ENCODE data around the gene SEMA4B.

SEMA4B gene

GRCh38 chr15:90230610-90231009 lies 29.5 kb downstream of the SEMA4B start:
- Histone ChIP-seq H3K27me3 (ENCODE audit: control insufficient read depth, insufficient read depth, low read length) (no peaks in the 10 kb centered on the region), H3K4me3 (ENCODE audit: low read depth, low read length) (no peak overlapping the region), H3K9ac (ENCODE audit: low read depth, low read length) (no peak overlapping the region), H3K27ac (ENCODE audit: low read depth, low read length) (no peak overlapping the region), H3K36me3 (ENCODE audit: control insufficient read depth, insufficient read depth, low read length) (peaks cover 48% of the 10 kb centered on the region), H3K4me1 (ENCODE audit: control insufficient read depth, insufficient read depth, low read length) (peaks cover 3% of the 10 kb centered on the region), H3K9me3 (ENCODE audit: control insufficient read depth, insufficient read depth, low read length) (no peaks in the 10 kb centered on the region)

DNA sequence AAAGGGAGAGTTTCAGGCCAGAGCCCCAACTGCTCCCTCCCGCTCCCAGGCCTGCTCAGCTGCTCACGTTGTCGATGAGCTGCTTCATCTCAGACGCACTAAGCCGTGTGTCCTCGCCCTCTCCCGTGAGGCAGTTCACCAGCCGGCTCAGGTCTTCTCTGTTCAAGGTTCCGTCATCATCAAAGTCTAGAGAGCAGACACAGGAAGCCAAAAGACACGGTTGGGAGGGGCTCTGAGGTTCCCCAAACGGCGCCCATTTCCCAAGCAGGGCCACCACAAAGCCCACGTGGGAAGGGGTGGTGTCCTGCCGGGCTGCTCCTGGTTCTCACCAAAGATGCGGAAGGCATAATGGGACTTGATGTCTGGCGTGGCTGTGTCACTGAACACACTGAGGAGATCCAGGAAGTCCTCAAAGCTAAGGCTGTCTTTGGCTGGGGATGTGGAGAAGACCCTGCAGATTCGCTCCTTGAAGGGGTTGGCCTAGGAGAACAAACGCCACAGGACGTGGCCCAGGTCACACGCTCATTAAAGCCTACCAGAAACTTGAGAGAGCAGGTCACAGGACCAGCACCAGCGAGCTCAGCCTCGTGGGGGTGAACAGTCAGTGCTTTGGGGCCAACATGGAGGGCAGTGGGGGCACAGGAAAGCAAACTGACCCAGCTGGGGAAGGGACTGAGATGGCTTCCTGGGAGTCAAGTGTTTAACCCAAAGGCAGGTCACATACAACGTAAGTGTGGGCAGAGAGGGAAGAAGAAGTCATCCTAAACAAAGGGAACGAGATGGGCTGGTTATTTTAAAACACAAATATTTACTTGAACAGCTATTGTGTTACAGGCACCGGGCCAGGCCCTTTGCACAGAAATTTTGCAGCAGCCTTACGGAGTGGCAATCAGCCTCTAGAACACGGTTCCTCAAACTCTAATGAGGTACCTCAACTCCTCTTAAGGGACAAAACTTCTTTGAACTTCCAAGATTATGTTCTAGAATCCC lies 30.2 kb downstream of the SEMA4B start:
- no peak overlapping the region for H3K4me3 ChIP-seq (ENCODE audit: low read depth, low read length)
- peaks cover 3% of the 10 kb centered on the region for H3K4me1 ChIP-seq (ENCODE audit: control insufficient read depth, insufficient read depth, low read length)
- H3K9me3 ChIP-seq (ENCODE audit: control insufficient read depth, insufficient read depth, low read length): no peaks in the 10 kb centered on the region
- H3K36me3 ChIP-seq (ENCODE audit: control insufficient read depth, insufficient read depth, low read length): peaks cover 43% of the 10 kb centered on the region
- H3K27ac ChIP-seq (ENCODE audit: low read depth, low read length): no peak overlapping the region
- no peak overlapping the region for H3K9ac ChIP-seq (ENCODE audit: low read depth, low read length)
- H3K27me3 ChIP-seq (ENCODE audit: control insufficient read depth, insufficient read depth, low read length): no peaks in the 10 kb centered on the region

GRCh38 chr15:90232196-90232595 lies 31.1 kb downstream of the SEMA4B start:
- Histone ChIP-seq H3K4me3 (ENCODE audit: low read depth, low read length) (no peak overlapping the region), H3K9me3 (ENCODE audit: control insufficient read depth, insufficient read depth, low read length) (no peaks in the 10 kb centered on the region), H3K27ac (ENCODE audit: low read depth, low read length) (no peak overlapping the region), H3K27me3 (ENCODE audit: control insufficient read depth, insufficient read depth, low read length) (no peaks in the 10 kb centered on the region), H3K4me1 (ENCODE audit: control insufficient read depth, insufficient read depth, low read length) (peaks cover 3% of the 10 kb centered on the region), H3K36me3 (ENCODE audit: control insufficient read depth, insufficient read depth, low read length) (peaks cover 35% of the 10 kb centered on the region), H3K9ac (ENCODE audit: low read depth, low read length) (no peak overlapping the region)

GRCh38 chr15:90232941-90233386 lies 31.8 kb downstream of the SEMA4B start:
- Histone ChIP-seq H3K9me3 (ENCODE audit: control insufficient read depth, insufficient read depth, low read length) (no peaks in the 10 kb centered on the region), H3K27ac (ENCODE audit: low read depth, low read length) (peak overlapping the region; percentile 80), H3K4me3 (ENCODE audit: low read depth, low read length) (peak overlapping the region; percentile 85), H3K36me3 (ENCODE audit: control insufficient read depth, insufficient read depth, low read length) (peaks cover 27% of the 10 kb centered on the region), H3K27me3 (ENCODE audit: control insufficient read depth, insufficient read depth, low read length) (no peaks in the 10 kb centered on the region), H3K4me1 (ENCODE audit: control insufficient read depth, insufficient read depth, low read length) (peaks cover 3% of the 10 kb centered on the region), H3K9ac (ENCODE audit: low read depth, low read length) (peak overlapping the region; percentile 6; the same call in 1 of the 2 replicates)

- Histone ChIP-seq H3K4me3 (ENCODE audit: low read depth, low read length) (peak within 1 kb of the TSS; percentile 85), H3K36me3 (ENCODE audit: control insufficient read depth, insufficient read depth, low read length) (peaks cover 22% of the 10 kb centered on the region), H3K9ac (ENCODE audit: low read depth, low read length) (peak within 1 kb of the TSS; percentile 6; the same call in 1 of the 2 replicates), H3K4me1 (ENCODE audit: control insufficient read depth, insufficient read depth, low read length) (peaks cover 3% of the 10 kb centered on the region), H3K9me3 (ENCODE audit: control insufficient read depth, insufficient read depth, low read length) (no peaks in the 10 kb centered on the region), H3K27me3 (ENCODE audit: control insufficient read depth, insufficient read depth, low read length) (no peaks in the 10 kb centered on the region), H3K27ac (ENCODE audit: low read depth, low read length) (peak within 1 kb of the TSS; percentile 80)
Observed at GRCh38 chr15:90233387-90234095, 32.4 kb downstream of the SEMA4B start, which contains the start of gene CIB1. Gene CIB1, minus strand, starts transcription at chr15:90233941. Its CDS starts 56 bp downstream, at chr15:90233885.

- Histone ChIP-seq H3K27me3 (ENCODE audit: control insufficient read depth, insufficient read depth, low read length) (no peaks in the 10 kb centered on the region), H3K4me1 (ENCODE audit: control insufficient read depth, insufficient read depth, low read length) (peaks cover 3% of the 10 kb centered on the region), H3K9ac (ENCODE audit: low read depth, low read length) (peak within 1 kb of the TSS; percentile 6; the same call in 1 of the 2 replicates), H3K36me3 (ENCODE audit: control insufficient read depth, insufficient read depth, low read length) (peaks cover 14% of the 10 kb centered on the region), H3K4me3 (ENCODE audit: low read depth, low read length) (peak within 1 kb of the TSS; percentile 85), H3K9me3 (ENCODE audit: control insufficient read depth, insufficient read depth, low read length) (no peaks in the 10 kb centered on the region), H3K27ac (ENCODE audit: low read depth, low read length) (peak within 1 kb of the TSS; percentile 80)
Observed at GRCh38 chr15:90234096-90234988, 33.2 kb downstream of the SEMA4B start, which contains the start of gene GDPGP1. Gene GDPGP1, plus strand, starts transcription at chr15:90234209. Its CDS starts 6,700 bp downstream, at chr15:90240909.

DNA sequence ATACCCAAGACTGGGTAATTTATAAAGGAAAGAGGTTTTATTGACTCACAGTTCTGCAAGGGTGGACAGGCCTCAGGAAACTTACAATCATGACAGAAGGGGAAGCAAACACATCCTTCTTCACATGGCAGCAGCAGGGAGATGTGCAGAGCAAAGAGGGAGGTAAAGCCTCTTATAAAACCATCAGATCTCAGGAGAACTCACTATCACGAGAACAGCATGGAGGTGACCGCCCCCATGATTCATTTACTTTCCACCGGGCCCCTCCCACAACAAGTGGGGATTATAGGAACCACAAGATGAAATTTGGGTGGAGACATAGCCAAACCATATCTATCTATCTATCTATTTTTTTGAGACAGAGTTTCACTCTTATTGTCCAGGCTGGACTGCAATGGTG lies 38.2 kb downstream of the SEMA4B start:
- no peak overlapping the region for H3K27ac ChIP-seq (ENCODE audit: low read depth, low read length)
- H3K27me3 ChIP-seq (ENCODE audit: control insufficient read depth, insufficient read depth, low read length): no peaks in the 10 kb centered on the region
- H3K4me1 ChIP-seq (ENCODE audit: control insufficient read depth, insufficient read depth, low read length): peaks cover 3% of the 10 kb centered on the region
- H3K4me3 ChIP-seq (ENCODE audit: low read depth, low read length): no peak overlapping the region
- no peak overlapping the region for H3K9ac ChIP-seq (ENCODE audit: low read depth, low read length)
- no peaks in the 10 kb centered on the region for H3K9me3 ChIP-seq (ENCODE audit: control insufficient read depth, insufficient read depth, low read length)
- no peaks in the 10 kb centered on the region for H3K36me3 ChIP-seq (ENCODE audit: control insufficient read depth, insufficient read depth, low read length)

DNA sequence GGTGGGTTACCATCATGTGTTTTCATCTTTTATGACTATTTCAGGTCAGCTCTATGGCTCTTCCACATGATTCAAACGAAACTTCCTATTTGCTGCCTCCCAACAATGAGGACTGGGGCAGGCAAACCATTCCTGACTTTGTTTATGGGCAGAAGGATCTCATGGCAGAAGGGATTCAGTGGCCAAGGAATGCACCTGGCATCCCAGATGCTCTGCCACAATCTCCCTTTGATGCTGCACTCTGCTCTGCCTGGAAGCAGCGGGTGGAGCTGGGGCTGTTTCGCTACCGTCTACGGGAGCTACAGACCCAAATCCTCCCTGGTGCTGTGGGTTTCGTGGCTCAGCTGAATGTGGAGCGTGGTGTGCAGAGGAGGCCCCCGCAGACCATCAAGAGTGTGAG lies 39.7 kb downstream of the SEMA4B start:
- no peaks in the 10 kb centered on the region for H3K27me3 ChIP-seq (ENCODE audit: control insufficient read depth, insufficient read depth, low read length)
- H3K36me3 ChIP-seq (ENCODE audit: control insufficient read depth, insufficient read depth, low read length): no peaks in the 10 kb centered on the region
- H3K9ac ChIP-seq (ENCODE audit: low read depth, low read length): no peak overlapping the region
- no peak overlapping the region for H3K27ac ChIP-seq (ENCODE audit: low read depth, low read length)
- no peak overlapping the region for H3K4me3 ChIP-seq (ENCODE audit: low read depth, low read length)
- no peaks in the 10 kb centered on the region for H3K4me1 ChIP-seq (ENCODE audit: control insufficient read depth, insufficient read depth, low read length)
- no peaks in the 10 kb centered on the region for H3K9me3 ChIP-seq (ENCODE audit: control insufficient read depth, insufficient read depth, low read length)

DNA sequence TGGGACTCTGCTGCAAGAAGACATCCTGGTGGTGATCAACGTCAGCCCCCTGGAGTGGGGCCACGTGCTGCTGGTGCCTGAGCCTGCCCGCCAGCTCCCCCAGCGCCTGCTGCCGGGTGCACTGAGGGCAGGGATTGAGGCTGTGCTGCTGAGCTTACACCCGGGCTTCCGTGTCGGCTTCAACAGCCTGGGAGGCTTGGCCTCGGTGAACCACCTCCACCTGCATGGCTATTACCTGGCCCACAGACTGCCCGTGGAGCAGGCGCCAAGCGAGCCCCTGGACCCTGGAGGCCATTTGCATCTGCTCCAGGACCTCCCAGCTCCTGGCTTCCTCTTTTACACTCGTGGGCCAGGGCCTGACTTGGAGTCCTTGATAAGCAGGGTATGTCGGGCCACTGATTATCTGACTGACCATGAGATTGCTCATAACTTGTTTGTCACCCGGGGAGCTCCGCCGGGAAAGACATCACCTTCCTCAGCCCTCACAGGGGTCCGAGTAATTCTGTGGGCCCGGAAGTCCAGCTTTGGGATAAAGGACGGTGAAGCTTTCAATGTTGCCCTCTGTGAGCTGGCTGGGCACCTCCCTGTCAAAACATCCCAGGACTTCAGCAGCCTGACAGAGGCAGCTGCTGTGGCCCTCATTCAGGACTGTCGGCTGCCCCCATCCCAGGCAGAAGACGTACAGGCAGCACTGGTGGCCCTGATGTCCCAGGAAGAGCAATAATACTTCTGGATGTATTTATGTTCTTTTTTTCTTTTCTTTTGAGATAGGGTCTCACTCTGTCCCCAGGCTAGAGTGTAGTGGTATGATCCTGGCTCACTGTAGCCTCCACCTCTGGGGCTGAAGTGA lies 40.4 kb downstream of the SEMA4B start:
- Histone ChIP-seq H3K9me3 (ENCODE audit: control insufficient read depth, insufficient read depth, low read length) (no peaks in the 10 kb centered on the region), H3K27me3 (ENCODE audit: control insufficient read depth, insufficient read depth, low read length) (no peaks in the 10 kb centered on the region), H3K36me3 (ENCODE audit: control insufficient read depth, insufficient read depth, low read length) (no peaks in the 10 kb centered on the region), H3K27ac (ENCODE audit: low read depth, low read length) (no peak overlapping the region), H3K4me3 (ENCODE audit: low read depth, low read length) (no peak overlapping the region), H3K9ac (ENCODE audit: low read depth, low read length) (no peak overlapping the region), H3K4me1 (ENCODE audit: control insufficient read depth, insufficient read depth, low read length) (no peaks in the 10 kb centered on the region)
